Ovary (tissue), 9 donors: ENCODE results near the gene GGCX. TPM values are rescaled to one million over a fixed set of nuclear protein-coding genes. Genes with fewer than 3 reads are reported as not detected.

Source experiments
- DNase-seq, 5 donors: peaks; one replicate each; pipeline ENCODE4 v3.0.0-alpha.2; 2019 to 2020
- H3K27ac ChIP-seq, 2 donors: fragments of 200-600 bp; one replicate each; pipeline versions ENCODE4 v1.5.1 to v1.8.0; 2019 to 2022
- H3K27me3 ChIP-seq: fragments of 200-600 bp; one replicate; pipeline ENCODE4 v1.8.0; 2022
- H3K36me3 ChIP-seq: fragments of 200-600 bp; sonication (generic); one replicate; pipeline ENCODE4 v1.5.1; 2019
- H3K4me1 ChIP-seq: one replicate; pipeline ENCODE4 v1.8.1; 2013; ENCODE audit warnings: mild to moderate bottlenecking, moderate library complexity; ENCODE audit not compliant: insufficient read depth
- H3K4me3 ChIP-seq: fragments of 200-600 bp; sonication (generic); one replicate; pipeline ENCODE4 v1.5.1; 2017
- H3K9me3 ChIP-seq, 2 donors: fragments of 200-600 bp in 1 of 2; sonication (generic) in 1 of 2; one replicate each; pipeline versions ENCODE4 v1.5.1 to v1.8.1; 2013 to 2019; ENCODE audit warnings: mild to moderate bottlenecking in 1 of 2, moderate library complexity in 1 of 2
- CTCF ChIP-seq, 3 donors: fragments of 450-650 bp in 2 of 3; fragments of 200-600 bp in 1 of 3; IDR thresholded peaks; one replicate each; pipeline versions ENCODE4 v1.5.1 to v1.8.0; 2016 to 2022; ENCODE audit warnings: antibody characterized with exemption in 3 of 3, mild to moderate bottlenecking in 1 of 3
- EP300 ChIP-seq: sonication (generic); formaldehyde crosslinking; IDR thresholded peaks from one replicate; pipeline ENCODE4 v1.6.1; 2017; ENCODE audit warnings: antibody characterized with exemption
- POLR2A ChIP-seq: fragments of 450-650 bp; IDR thresholded peaks from one replicate; pipeline ENCODE4 v1.6.1; 2017; ENCODE audit warnings: antibody characterized with exemption, mild to moderate bottlenecking, moderate library complexity
- WGBS, 3 donors: extraction: QIAGEN DNeasy Blood & Tissue Kit in 1 of 3; methylation state at CpG; one replicate each; pipeline versions ENCODE4 v1.1.5 to v1.1.7; 2013 to 2017; 5-methylcytosine and 5-hydroxymethylcytosine counted together
- intact Hi-C, 4 donors: fragments of 100-400 bp; cut with DNase I; formaldehyde crosslinking; loops; one replicate each; pipeline versions ENCODE4 v1.11.0 to v1.15.1; 2022 to 2023
- polyA plus RNA-seq, 2 donors: library from polyadenylated mRNA; stranded (reverse); fragments of 200-250 nt in 1 of 2; fragments of 350-450 nt in 1 of 2; fragmentation: Illumina TruSeq in 1 of 2; extraction: RNeasy Lipid Tissue Mini Kit (QIAGEN cat#74804) in 1 of 2; gene quantifications; one replicate each; pipeline ENCODE4 v1.2.3, GENCODE V29; 2013 to 2014
- total RNA-seq, 7 donors: library from RNA; depleted of rRNA in 2 of 7; stranded (reverse); fragments of >200 nt in 2 of 7; fragmentation: NEBNext Ultra II Directional in 3 of 7; extraction: Animal tissue kit (Norgen Biotek cat#: 25700) in 3 of 7; gene quantifications; one replicate each; pipeline versions ENCODE4 v1.1.0 to v1.2.4, GENCODE V29; 2016 to 2023
- donor health status: DM: no; HTN: no; CAD: no; lungs with moderate emphysema.
- donor health status: DM: no; HTN: no; CAD: no.
- donor health status: Bipolar disorder and iron deficiency.
- donor health status: DM: yes; HTN: yes; CAD: no.
- donor health status: DM: no; HTN: no; CAD: no.
- donor health status: DM: yes; HTN: yes; CAD: no.

GGCX gene
- total and polyA plus RNA-seq, 9 donors, result 14.2 to 35.5 (median 33.3) TPM

GRCh38 chr2:85590950-85591349, 29.7 kb upstream of the GGCX start:
- intact Hi-C loops, result no loop called here
- TF ChIP-seq POLR2A, result no peak
- TF ChIP-seq EP300, result no peak
- TF ChIP-seq CTCF (IDR thresholded peaks at IDR 0.05), result no peak
- Histone ChIP-seq H3K4me3 (no peak overlapping the region), H3K27ac (peak overlapping the region; percentile 40 to 57), H3K9me3 (no peaks in the 10 kb centered on the region), H3K27me3 (no peaks in the 10 kb centered on the region), H3K4me1 (peaks cover 24% of the 10 kb centered on the region), H3K36me3 (no peaks in the 10 kb centered on the region)
- 72 to 94% (median 83%) methylated on average over 2 of the region's 2 CpGs for WGBS, 3 donors
- DNase-seq, result no peak

GRCh38 chr2:85589982-85590791, 28.9 kb upstream of the GGCX start:
- Histone ChIP-seq H3K27me3 (no peaks in the 10 kb centered on the region), H3K9me3 (no peaks in the 10 kb centered on the region), H3K4me1 (peaks cover 26% of the 10 kb centered on the region), H3K36me3 (no peaks in the 10 kb centered on the region), H3K27ac (peak overlapping the region; percentile 40 to 57), H3K4me3 (no peak overlapping the region)
- DNase-seq, result peak in 2 of 5 donors; percentile 39 to 65
- intact Hi-C loops, result no loop called here
- no peak for TF ChIP-seq POLR2A
- no peak for TF ChIP-seq EP300
- no peak for TF ChIP-seq CTCF (IDR thresholded peaks at IDR 0.05)
- 11 to 18% (median 13%) methylated on average over 7 of the region's 7 CpGs for WGBS, 3 donors

GRCh38 chr2:85589181-85589580, 27.9 kb upstream of the GGCX start:
- Histone ChIP-seq H3K4me3 (no peak overlapping the region), H3K27me3 (no peaks in the 10 kb centered on the region), H3K27ac (peak overlapping the region; percentile 57), H3K36me3 (no peaks in the 10 kb centered on the region), H3K9me3 (no peaks in the 10 kb centered on the region), H3K4me1 (peaks cover 23% of the 10 kb centered on the region)
- TF ChIP-seq POLR2A, result no peak
- no peak for TF ChIP-seq EP300
- TF ChIP-seq CTCF (IDR thresholded peaks at IDR 0.05), result no peak
- intact Hi-C loops, result no loop called here
- WGBS, 3 donors, result 33 to 41% (median 33%) methylated on average over 4 of the region's 4 CpGs
- peak in 4 of 5 donors; percentile 45 to 84 (median 64) for DNase-seq

- WGBS, 3 donors, result 78 to 90% (median 87%) methylated on average over 4 of the region's 4 CpGs
- peaks cover 23% of the 10 kb centered on the region for H3K4me1 ChIP-seq
- no peaks in the 10 kb centered on the region for H3K27me3 ChIP-seq
- DNase-seq, result no peak
- no peaks in the 10 kb centered on the region for H3K9me3 ChIP-seq
- H3K27ac ChIP-seq, result peak overlapping the region; percentile 57
- no peak overlapping the region for H3K4me3 ChIP-seq
- intact Hi-C loops, result no loop called here
- H3K36me3 ChIP-seq, result no peaks in the 10 kb centered on the region
- TF ChIP-seq POLR2A, result no peak
- no peak for TF ChIP-seq EP300
- no peak for TF ChIP-seq CTCF (IDR thresholded peaks at IDR 0.05)
Observed at GRCh38 chr2:85588645-85589044, 27.4 kb upstream of the GGCX start.
